Natural killer cell (primary cell): Measurements from ENCODE around the gene ZNF236. TPM values are rescaled to one million over a fixed set of nuclear protein-coding genes. Genes with fewer than 3 reads are reported as not detected.

Experiments
- ATAC-seq, 3 donors: fragments of 150-1000 bp in 2 of 3; fragments of 200-7000 bp in 1 of 3; cut with Tn5 transposase; 1 replicate in 1 of 3; 2 replicates in 2 of 3; pipeline ENCODE4 v1.10.0; 2021; ENCODE audit warnings: mild to moderate bottlenecking in 2 of 3, moderate library complexity in 2 of 3
- DNase-seq, 2 donors: peaks; one replicate each; pipeline versions ENCODE4 v3.0.0 to v3.0.0-alpha.2; 2013 to 2021; ENCODE audit warnings: mixed read lengths in 1 of 2
- H3K27ac ChIP-seq: one replicate; pipeline ENCODE4 v1.5.1; 2013; ENCODE audit warnings: mild to moderate bottlenecking, low read length
- H3K27me3 ChIP-seq: one replicate; pipeline ENCODE4 v1.6.1; 2013; ENCODE audit warnings: low read length; ENCODE audit not compliant: control insufficient read depth, insufficient read depth
- H3K36me3 ChIP-seq: one replicate; pipeline ENCODE4 v1.6.1; 2013; ENCODE audit warnings: low read length; ENCODE audit not compliant: control insufficient read depth, insufficient read depth
- H3K4me1 ChIP-seq: one replicate; pipeline ENCODE4 v1.6.1; 2013; ENCODE audit warnings: low read length; ENCODE audit not compliant: control insufficient read depth, insufficient read depth
- H3K4me3 ChIP-seq: one replicate; pipeline ENCODE4 v1.5.1; 2013; ENCODE audit warnings: low read length
- H3K9me3 ChIP-seq: one replicate; pipeline ENCODE4 v1.6.1; 2013; ENCODE audit warnings: low read length; ENCODE audit not compliant: control insufficient read depth, insufficient read depth
- H3K27ac Mint-ChIP-seq, 2 donors: one replicate each; pipeline ENCODE4 v1.8.0; 2022; ENCODE audit warnings: mild to moderate bottlenecking in 2 of 2, mixed read lengths in 2 of 2, moderate library complexity in 1 of 2
- H3K27me3 Mint-ChIP-seq, 2 donors: one replicate each; pipeline ENCODE4 v1.8.0; 2022; ENCODE audit warnings: low read depth in 2 of 2, mixed read lengths in 2 of 2
- H3K36me3 Mint-ChIP-seq: one replicate; pipeline ENCODE4 v1.8.0; 2022; ENCODE audit warnings: mixed read lengths
- H3K4me1 Mint-ChIP-seq, 2 donors: one replicate each; pipeline ENCODE4 v1.8.0; 2022; ENCODE audit warnings: mixed read lengths in 2 of 2
- H3K4me3 Mint-ChIP-seq: one replicate; pipeline ENCODE4 v1.8.0; 2022; ENCODE audit warnings: mild to moderate bottlenecking, moderate library complexity, mixed read lengths
- H3K9me3 Mint-ChIP-seq, 2 donors: one replicate each; pipeline ENCODE4 v1.8.0; 2022; ENCODE audit warnings: mixed read lengths in 2 of 2
- CTCF ChIP-seq: fragments of 200-600 bp; IDR thresholded peaks from one replicate; pipeline ENCODE4 v1.8.0; 2022; ENCODE audit warnings: antibody characterized with exemption
- WGBS: methylation state at CpG from one replicate; pipeline ENCODE4 v1.1.7; 2013; ENCODE audit warnings: missing lambda C conversion rate; ENCODE audit not compliant: insufficient coverage; 5-methylcytosine and 5-hydroxymethylcytosine counted together
- intact Hi-C: fragments of 100-400 bp; cut with micrococcal nuclease; formaldehyde crosslinking; loops from one replicate; pipeline ENCODE4 v1.14.2; 2022
- total RNA-seq, 4 donors: library from RNA; stranded (reverse); fragments of 120-200 nt in 1 of 4; gene quantifications; one replicate each; pipeline versions ENCODE4 v1.2.3 to v1.2.4, GENCODE V29; 2013 to 2022

Gene ZNF236
- total RNA-seq, 3 donors from 2014 or later (not counting 1 experiment from before 2014, with no cell fraction given): 35.1 to 42.2 (median 39.7) TPM

- H3K36me3 ChIP-seq: no peaks in the 10 kb centered on the region
- H3K4me3 Mint-ChIP-seq: no peak overlapping the region
- no peaks in the 10 kb centered on the region for H3K4me1 ChIP-seq
- WGBS: 88% methylated on average over 17 of the region's 17 CpGs
- no peak overlapping the region for H3K27ac Mint-ChIP-seq
- H3K27ac ChIP-seq: no peak overlapping the region
- H3K27me3 Mint-ChIP-seq: no peaks in the 10 kb centered on the region
- no peaks in the 10 kb centered on the region for H3K36me3 Mint-ChIP-seq
- ATAC-seq (no peak), DNase-seq (no peak)
- H3K4me3 ChIP-seq: no peak overlapping the region
- TF ChIP-seq CTCF: no peak
- H3K4me1 Mint-ChIP-seq: peaks cover 10 to 14% of the 10 kb centered on the region in 2 donors
- intact Hi-C loops: no loop called here
- no peaks in the 10 kb centered on the region for H3K9me3 Mint-ChIP-seq
- no peaks in the 10 kb centered on the region for H3K9me3 ChIP-seq
- H3K27me3 ChIP-seq: no peaks in the 10 kb centered on the region
Measured at GRCh38 chr18:76992226-76993084, 170.1 kb downstream of the ZNF236 start.

- intact Hi-C loops: no loop called here
- Histone ChIP-seq H3K4me3 (no peak overlapping the region), H3K9me3 (no peaks in the 10 kb centered on the region), H3K4me1 (no peaks in the 10 kb centered on the region), H3K27ac (no peak overlapping the region), H3K36me3 (no peaks in the 10 kb centered on the region), H3K27me3 (no peaks in the 10 kb centered on the region)
- Mint-ChIP-seq H3K9me3 (no peaks in the 10 kb centered on the region), H3K4me3 (no peak overlapping the region), H3K27me3 (peaks cover 0 to 1% of the 10 kb centered on the region in 2 donors), H3K4me1 (peaks cover 10 to 14% of the 10 kb centered on the region in 2 donors), H3K27ac (no peak overlapping the region), H3K36me3 (no peaks in the 10 kb centered on the region)
- ATAC-seq (no peak), DNase-seq (no peak)
- 93% methylated on average over 6 of the region's 6 CpGs for WGBS
- no peak for TF ChIP-seq CTCF
Measured at GRCh38 chr18:76993085-76993382, 170.7 kb downstream of the ZNF236 start.

GRCh38 chr18:76993573-76993972, 171.2 kb downstream of the ZNF236 start:
- Histone ChIP-seq H3K27ac (no peak overlapping the region), H3K36me3 (no peaks in the 10 kb centered on the region), H3K4me1 (no peaks in the 10 kb centered on the region), H3K27me3 (no peaks in the 10 kb centered on the region), H3K9me3 (no peaks in the 10 kb centered on the region), H3K4me3 (no peak overlapping the region)
- WGBS: 95% methylated on average over 11 of the region's 11 CpGs
- Mint-ChIP-seq H3K9me3 (no peaks in the 10 kb centered on the region), H3K4me3 (no peak overlapping the region), H3K36me3 (no peaks in the 10 kb centered on the region), H3K27ac (no peak overlapping the region), H3K27me3 (peaks cover 0 to 2% of the 10 kb centered on the region in 2 donors), H3K4me1 (peaks cover 10 to 14% of the 10 kb centered on the region in 2 donors)
- intact Hi-C loops: no loop called here
- TF ChIP-seq CTCF: no peak
- ATAC-seq (no peak), DNase-seq (no peak)
